T-helper 1 cell treated with Interleukin-12 subunit alpha and Interleukin-12 subunit beta and Interleukin-4 antibody, amounts not matched to agents 30 μg/mL and 1 μg/mL, for 36 hours (primary cell): ENCODE measurements around the gene WFIKKN2.

Experiments
- H3K27ac Mint-ChIP-seq: one replicate; pipeline ENCODE4 v1.8.0; 2021; ENCODE audit warnings: mild to moderate bottlenecking, mixed read lengths
- H3K27me3 Mint-ChIP-seq: one replicate; pipeline ENCODE4 v1.8.0; 2021; ENCODE audit warnings: low read depth, mixed read lengths
- H3K36me3 Mint-ChIP-seq: one replicate; pipeline ENCODE4 v1.8.0; 2021; ENCODE audit warnings: low read depth, mixed read lengths
- H3K4me1 Mint-ChIP-seq: one replicate; pipeline ENCODE4 v1.8.0; 2021; ENCODE audit warnings: low read depth, mixed read lengths
- H3K4me3 Mint-ChIP-seq: one replicate; pipeline ENCODE4 v1.8.0; 2021; ENCODE audit warnings: mild to moderate bottlenecking, moderate library complexity, mixed read lengths
- H3K9me3 Mint-ChIP-seq: one replicate; pipeline ENCODE4 v1.8.0; 2021; ENCODE audit warnings: mixed read lengths

Gene WFIKKN2, protein sequence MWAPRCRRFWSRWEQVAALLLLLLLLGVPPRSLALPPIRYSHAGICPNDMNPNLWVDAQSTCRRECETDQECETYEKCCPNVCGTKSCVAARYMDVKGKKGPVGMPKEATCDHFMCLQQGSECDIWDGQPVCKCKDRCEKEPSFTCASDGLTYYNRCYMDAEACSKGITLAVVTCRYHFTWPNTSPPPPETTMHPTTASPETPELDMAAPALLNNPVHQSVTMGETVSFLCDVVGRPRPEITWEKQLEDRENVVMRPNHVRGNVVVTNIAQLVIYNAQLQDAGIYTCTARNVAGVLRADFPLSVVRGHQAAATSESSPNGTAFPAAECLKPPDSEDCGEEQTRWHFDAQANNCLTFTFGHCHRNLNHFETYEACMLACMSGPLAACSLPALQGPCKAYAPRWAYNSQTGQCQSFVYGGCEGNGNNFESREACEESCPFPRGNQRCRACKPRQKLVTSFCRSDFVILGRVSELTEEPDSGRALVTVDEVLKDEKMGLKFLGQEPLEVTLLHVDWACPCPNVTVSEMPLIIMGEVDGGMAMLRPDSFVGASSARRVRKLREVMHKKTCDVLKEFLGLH

DNA sequence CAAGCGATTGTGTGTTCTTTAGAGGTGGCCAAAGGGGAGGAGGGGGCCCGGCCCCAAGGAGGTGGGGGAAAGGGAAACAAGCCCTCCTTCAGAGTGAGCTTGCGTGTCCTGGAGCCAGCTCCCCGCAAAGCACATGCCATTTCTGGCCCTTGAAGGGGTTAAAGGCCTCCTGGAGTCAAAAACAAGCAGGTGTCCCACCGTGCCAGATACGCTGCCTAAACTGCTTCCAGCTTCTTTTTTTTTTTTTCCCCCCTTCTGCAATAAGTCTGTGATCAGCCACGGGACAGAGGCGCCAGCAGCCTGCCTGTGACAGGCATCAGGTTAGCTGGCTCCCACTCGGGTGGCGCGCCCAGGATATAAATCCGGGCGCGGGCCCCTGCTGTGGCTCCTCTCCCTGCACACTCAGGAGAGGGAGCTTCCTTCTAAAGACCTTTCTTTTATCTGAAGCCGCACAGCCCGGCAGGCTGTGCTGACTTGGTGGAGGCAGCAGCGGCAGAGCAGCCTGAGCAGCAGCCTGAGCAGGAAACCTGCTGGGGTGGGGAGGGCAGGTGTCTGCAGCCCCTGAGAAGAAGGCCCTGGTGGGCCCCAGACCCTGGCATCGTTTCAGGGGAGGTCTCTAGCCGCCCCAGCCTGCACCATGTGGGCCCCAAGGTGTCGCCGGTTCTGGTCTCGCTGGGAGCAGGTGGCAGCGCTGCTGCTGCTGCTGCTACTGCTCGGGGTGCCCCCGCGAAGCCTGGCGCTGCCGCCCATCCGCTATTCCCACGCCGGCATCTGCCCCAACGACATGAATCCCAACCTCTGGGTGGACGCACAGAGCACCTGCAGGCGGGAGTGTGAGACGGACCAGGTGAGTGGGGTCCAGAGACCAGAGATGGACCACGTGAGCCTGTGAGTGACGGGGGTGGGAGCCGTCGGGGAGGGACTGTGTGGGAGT is at the start of gene WFIKKN2:
WFIKKN2 (plus strand) TSS at position 286 of the 934 bp plus-strand sequence; CDS start at position 638, 352 bp downstream.
- H3K27me3 Mint-ChIP-seq: peaks cover 11% of the 10 kb centered on the region
- no peaks in the 10 kb centered on the region for H3K4me1 Mint-ChIP-seq
- no peaks in the 10 kb centered on the region for H3K36me3 Mint-ChIP-seq
- H3K4me3 Mint-ChIP-seq: no peak within 1 kb of the TSS
- no peak within 1 kb of the TSS for H3K27ac Mint-ChIP-seq
- H3K9me3 Mint-ChIP-seq: no peaks in the 10 kb centered on the region

DNA sequence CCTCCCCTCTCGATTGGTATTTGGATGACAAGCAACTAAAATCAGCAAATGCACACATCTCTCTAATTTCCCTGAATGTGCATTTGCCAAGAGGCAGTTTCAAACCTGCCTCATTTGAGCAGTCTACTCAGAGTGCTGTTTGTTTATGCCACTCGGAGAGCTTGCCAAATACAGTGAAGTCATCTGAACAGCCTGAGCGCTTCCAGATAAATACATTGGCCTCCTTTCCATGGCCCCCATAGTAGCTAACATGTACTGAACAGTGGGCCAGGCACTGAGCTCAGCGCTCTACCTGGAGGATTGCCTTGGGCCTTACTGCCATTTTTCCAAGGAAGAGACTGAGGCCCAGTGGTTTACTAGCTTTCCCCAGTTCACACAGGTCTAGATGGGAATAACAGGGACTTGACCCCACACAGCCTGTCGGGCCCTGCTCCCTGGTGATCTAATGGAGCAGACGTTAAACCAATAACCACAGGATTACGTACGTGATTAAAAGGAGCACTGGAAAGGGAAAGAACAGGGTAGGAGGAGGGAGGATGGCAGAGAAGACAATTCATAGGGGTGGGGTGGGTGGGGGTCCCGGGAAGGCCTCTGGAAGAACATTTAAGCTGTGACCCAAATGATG is 49.3 kb upstream of the WFIKKN2 start:
- Mint-ChIP-seq H3K36me3 (no peaks in the 10 kb centered on the region), H3K4me3 (no peak overlapping the region), H3K27me3 (peaks cover 34% of the 10 kb centered on the region), H3K27ac (no peak overlapping the region), H3K4me1 (peaks cover 13% of the 10 kb centered on the region), H3K9me3 (no peaks in the 10 kb centered on the region)

DNA sequence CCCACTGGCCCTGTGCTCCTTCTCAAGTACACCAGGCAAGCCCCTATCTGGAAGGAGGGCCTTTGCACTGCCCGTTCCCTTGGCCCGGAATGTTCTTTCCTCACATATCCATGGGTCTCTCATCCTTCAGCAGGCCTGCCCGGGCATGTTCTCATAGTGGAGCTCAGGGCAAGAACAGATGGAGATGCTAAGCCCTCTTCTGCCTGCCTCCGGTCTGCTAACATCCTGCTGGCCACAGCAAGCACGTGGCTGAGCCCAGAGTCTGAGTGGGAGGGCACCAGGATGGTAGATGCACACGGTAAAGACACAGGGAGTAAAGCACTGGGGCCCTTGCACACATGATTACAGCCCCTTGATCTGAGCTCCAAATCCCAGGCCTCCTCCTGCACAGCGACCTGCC is 48.3 kb upstream of the WFIKKN2 start:
- H3K36me3 Mint-ChIP-seq: no peaks in the 10 kb centered on the region
- H3K4me1 Mint-ChIP-seq: peaks cover 9% of the 10 kb centered on the region
- H3K27me3 Mint-ChIP-seq: peaks cover 36% of the 10 kb centered on the region
- no peak overlapping the region for H3K27ac Mint-ChIP-seq
- no peak overlapping the region for H3K4me3 Mint-ChIP-seq
- no peaks in the 10 kb centered on the region for H3K9me3 Mint-ChIP-seq

- no peak overlapping the region for H3K27ac Mint-ChIP-seq
- no peaks in the 10 kb centered on the region for H3K36me3 Mint-ChIP-seq
- peaks cover 5% of the 10 kb centered on the region for H3K4me1 Mint-ChIP-seq
- no peak overlapping the region for H3K4me3 Mint-ChIP-seq
- H3K9me3 Mint-ChIP-seq: no peaks in the 10 kb centered on the region
- H3K27me3 Mint-ChIP-seq: peaks cover 16% of the 10 kb centered on the region
These were observed 44.8 kb upstream of the WFIKKN2 start for GRCh38 chr17:50790618-50791017.

- peaks cover 16% of the 10 kb centered on the region for H3K27me3 Mint-ChIP-seq
- no peak overlapping the region for H3K27ac Mint-ChIP-seq
- no peak overlapping the region for H3K4me3 Mint-ChIP-seq
- H3K36me3 Mint-ChIP-seq: no peaks in the 10 kb centered on the region
- no peaks in the 10 kb centered on the region for H3K9me3 Mint-ChIP-seq
- H3K4me1 Mint-ChIP-seq: peaks cover 5% of the 10 kb centered on the region
These were observed 43.3 kb upstream of the WFIKKN2 start for GRCh38 chr17:50792132-50792531.

- peaks cover 16% of the 10 kb centered on the region for H3K27me3 Mint-ChIP-seq
- no peaks in the 10 kb centered on the region for H3K36me3 Mint-ChIP-seq
- peaks cover 1% of the 10 kb centered on the region for H3K4me1 Mint-ChIP-seq
- no peak overlapping the region for H3K4me3 Mint-ChIP-seq
- H3K27ac Mint-ChIP-seq: no peak overlapping the region
- no peaks in the 10 kb centered on the region for H3K9me3 Mint-ChIP-seq
These were observed 42.4 kb upstream of the WFIKKN2 start for GRCh38 chr17:50793007-50793406.

DNA sequence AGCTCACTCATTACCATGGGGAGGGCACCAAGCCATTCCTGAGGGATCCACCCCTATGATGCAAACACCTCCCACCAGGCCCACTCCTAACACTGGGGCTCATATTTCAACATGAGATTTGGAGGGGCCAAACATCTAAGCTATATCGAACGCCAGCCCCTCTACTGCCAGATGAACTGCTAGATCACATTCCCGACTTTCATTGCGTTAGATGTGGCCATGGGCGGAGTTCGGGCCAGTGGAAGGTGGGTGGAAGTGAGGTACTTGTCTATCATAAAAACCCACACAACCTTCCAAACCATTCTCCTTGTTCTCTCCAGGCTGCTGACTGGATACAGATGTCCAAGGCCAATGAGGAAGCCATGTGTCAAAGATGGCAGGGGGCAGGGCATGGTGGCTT is 41.0 kb upstream of the WFIKKN2 start:
- no peak overlapping the region for H3K4me3 Mint-ChIP-seq
- no peaks in the 10 kb centered on the region for H3K9me3 Mint-ChIP-seq
- no peaks in the 10 kb centered on the region for H3K36me3 Mint-ChIP-seq
- H3K27ac Mint-ChIP-seq: no peak overlapping the region
- peaks cover 12% of the 10 kb centered on the region for H3K27me3 Mint-ChIP-seq
- H3K4me1 Mint-ChIP-seq: no peaks in the 10 kb centered on the region

DNA sequence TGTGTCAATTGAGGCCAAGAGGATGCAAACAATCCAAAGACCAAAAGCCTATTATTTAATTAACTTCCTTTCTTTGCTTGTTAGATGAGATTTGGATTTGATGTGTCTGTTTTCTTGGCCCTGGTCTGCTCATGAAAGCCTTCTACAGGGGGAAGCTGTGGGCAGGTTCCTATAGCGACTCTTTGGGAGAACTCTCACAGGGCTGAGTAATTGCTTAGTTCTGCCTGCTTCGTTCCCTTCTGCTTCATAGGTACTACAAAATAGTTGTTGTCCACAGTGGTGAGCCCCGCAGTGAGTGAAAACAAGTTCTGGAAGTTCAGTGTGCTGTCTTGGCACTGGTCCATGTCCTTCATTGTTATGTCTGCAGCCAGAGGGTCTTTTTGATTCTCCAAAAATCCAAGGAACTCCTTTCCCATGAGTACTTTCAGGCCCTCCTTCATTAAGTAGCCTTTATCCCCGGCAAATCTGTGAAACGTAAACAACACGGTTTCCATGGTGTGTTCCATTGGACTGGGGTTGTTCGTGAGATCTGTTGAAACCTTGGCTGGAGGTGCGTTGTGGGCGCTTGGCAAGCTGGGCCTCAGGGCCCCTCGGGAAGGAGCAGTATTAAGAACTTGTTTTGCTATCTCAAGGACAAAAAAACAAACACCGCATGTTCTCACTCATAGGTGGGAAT is 38.1 kb upstream of the WFIKKN2 start:
- no peak overlapping the region for H3K27ac Mint-ChIP-seq

GRCh38 chr17:50798424-50799288 is 36.7 kb upstream of the WFIKKN2 start:
- Mint-ChIP-seq H3K36me3 (no peaks in the 10 kb centered on the region), H3K27me3 (peaks cover 6% of the 10 kb centered on the region), H3K27ac (no peak overlapping the region), H3K4me1 (no peaks in the 10 kb centered on the region), H3K4me3 (no peak overlapping the region), H3K9me3 (no peaks in the 10 kb centered on the region)

More for the DNA sequence above, 38.1 kb upstream of the WFIKKN2 start:
- Mint-ChIP-seq H3K4me3 (no peak overlapping the region), H3K36me3 (no peaks in the 10 kb centered on the region), H3K27me3 (peaks cover 6% of the 10 kb centered on the region), H3K9me3 (no peaks in the 10 kb centered on the region), H3K4me1 (no peaks in the 10 kb centered on the region)

DNA sequence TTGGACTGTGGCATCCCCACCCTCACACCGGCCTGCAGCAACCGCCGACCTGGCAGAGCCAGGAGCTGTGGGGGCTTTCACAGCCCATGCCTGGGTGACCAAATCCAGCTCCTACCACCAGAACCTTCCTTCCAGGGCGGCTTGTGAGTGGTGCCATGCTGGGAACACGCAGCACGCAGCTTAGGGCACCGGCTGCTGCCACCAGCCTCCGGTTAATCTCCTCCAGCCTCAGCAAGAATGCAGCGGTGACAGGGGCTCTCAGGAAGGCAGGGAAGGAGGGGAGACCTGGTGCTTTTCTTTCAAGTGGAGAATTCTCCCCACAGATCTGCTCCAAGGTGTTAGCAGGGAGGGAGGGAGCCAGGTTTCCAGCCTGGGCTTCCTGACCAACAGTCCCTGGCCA is 35.8 kb upstream of the WFIKKN2 start:
- no peaks in the 10 kb centered on the region for H3K36me3 Mint-ChIP-seq
- H3K4me3 Mint-ChIP-seq: no peak overlapping the region
- no peaks in the 10 kb centered on the region for H3K4me1 Mint-ChIP-seq
- H3K27me3 Mint-ChIP-seq: peaks cover 6% of the 10 kb centered on the region
- H3K27ac Mint-ChIP-seq: no peak overlapping the region
- no peaks in the 10 kb centered on the region for H3K9me3 Mint-ChIP-seq

GRCh38 chr17:50800196-50800700 is 35.1 kb upstream of the WFIKKN2 start:
- Mint-ChIP-seq H3K27me3 (peaks cover 6% of the 10 kb centered on the region), H3K4me1 (no peaks in the 10 kb centered on the region)

DNA sequence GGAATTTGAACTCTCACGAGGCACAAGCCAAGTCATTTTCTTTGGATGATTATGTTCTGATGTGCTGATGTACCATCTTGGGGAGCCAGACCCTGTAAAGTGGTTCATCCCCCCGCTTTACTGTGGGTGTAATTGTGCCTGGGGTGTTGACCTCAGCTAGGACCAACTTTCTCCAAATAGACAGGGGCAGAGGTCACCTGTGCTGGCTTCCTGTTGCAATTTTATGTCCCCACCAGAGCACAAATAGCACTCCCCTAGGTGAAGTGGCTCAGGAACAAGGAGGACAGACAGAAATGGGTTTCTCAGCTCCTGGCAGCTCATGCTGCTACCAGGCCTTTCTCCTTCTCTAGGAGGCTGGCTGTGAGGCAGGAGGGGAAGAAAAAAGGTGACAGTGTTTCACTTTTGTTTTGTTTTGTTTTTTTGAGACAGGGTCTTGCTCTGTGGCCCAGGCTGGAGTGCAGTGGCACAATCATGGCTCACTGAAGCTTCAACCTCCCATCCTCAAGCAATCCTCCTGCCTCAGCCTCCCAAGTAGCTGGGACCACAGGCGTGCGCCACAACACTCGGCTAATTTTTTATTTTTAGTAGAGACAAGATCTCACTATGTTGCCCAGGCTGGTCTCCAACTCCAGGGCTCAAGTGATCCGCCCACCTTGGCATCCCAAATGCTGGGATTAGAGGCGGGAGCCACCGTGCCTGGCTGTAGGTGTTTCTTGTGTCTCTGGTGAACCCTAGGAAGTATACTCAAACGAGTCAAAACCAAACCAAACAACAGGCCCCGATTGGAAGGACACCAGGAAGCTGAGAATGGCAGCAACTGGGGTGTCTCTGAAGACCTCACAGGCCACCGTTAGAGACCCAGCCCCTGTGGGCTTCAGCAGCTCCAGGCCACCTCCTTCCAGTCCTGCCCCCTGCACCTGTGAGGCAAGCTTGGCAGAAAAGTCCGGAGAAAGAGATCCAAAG is 32.5 kb upstream of the WFIKKN2 start:
- no peaks in the 10 kb centered on the region for H3K4me1 Mint-ChIP-seq
- H3K9me3 Mint-ChIP-seq: no peaks in the 10 kb centered on the region
- no peak overlapping the region for H3K4me3 Mint-ChIP-seq
- no peaks in the 10 kb centered on the region for H3K36me3 Mint-ChIP-seq
- no peak overlapping the region for H3K27ac Mint-ChIP-seq
- H3K27me3 Mint-ChIP-seq: peaks cover 6% of the 10 kb centered on the region

More at GRCh38 chr17:50800196-50800700, 35.1 kb upstream of the WFIKKN2 start:
- no peaks in the 10 kb centered on the region for H3K9me3 Mint-ChIP-seq
- H3K27ac Mint-ChIP-seq: no peak overlapping the region
- no peaks in the 10 kb centered on the region for H3K36me3 Mint-ChIP-seq
- no peak overlapping the region for H3K4me3 Mint-ChIP-seq
